ENCODE results near the gene LNX2. TPM values are rescaled to one million over a fixed set of nuclear protein-coding genes. Genes with fewer than 3 reads are reported as not detected.

Gene LNX2
- total RNA-seq, 2 experiments from 2014 or later: 6.8 to 9.7 TPM

DNA sequence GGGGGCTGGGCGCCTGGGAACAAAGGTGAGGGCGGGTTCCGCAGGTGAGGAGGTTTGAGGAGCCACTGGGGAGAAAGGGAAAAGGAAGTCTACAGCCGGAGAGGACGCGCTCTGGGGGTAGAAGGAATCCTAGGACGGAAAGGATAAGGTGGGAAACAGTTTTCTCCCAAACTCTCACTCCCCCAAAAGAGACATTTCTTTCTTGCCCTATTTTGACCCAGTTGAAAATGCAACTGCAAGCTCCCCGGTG lies 712 bp upstream of the LNX2 start:
- no TSS peak for BruUV-seq (replicated peaks)
- no peak for DNase-seq (ENCODE audit: low spot score)
- H3K4me1 ChIP-seq (ENCODE audit: insufficient read depth, low read length, poor library complexity, severe bottlenecking): peaks cover 36% of the 10 kb centered on the region
- peak overlapping the region; percentile 92 for H3K4me2 ChIP-seq (ENCODE audit: low read length)
- H3K36me3 ChIP-seq (ENCODE audit: insufficient read depth, low read length): peaks cover 36% of the 10 kb centered on the region
- intact Hi-C loops (cut with micrococcal nuclease; ENCODE audit: unreplicated experiment): loop anchor here (2.0 to 5.0 kb wide), 2 partner anchors 170 to 194 kb away; partner anchors contain the start of gene MTIF3
- peak overlapping the region; percentile 83 for H3K27ac ChIP-seq (ENCODE audit: low read depth, low read length, poor library complexity, severe bottlenecking)
- ChIA-PET CTCF (ENCODE audit: unreplicated experiment) (interaction anchor here (0.6 kb wide), 1 partner anchor 840 kb away, joined by 5 read pairs; no protein-coding TSS in a partner anchor), POLR2A (interaction anchor here (1.0 to 2.7 kb wide), 9 partner anchors 10 to 196 kb away, joined by 3 to 8 read pairs (median 5); partner anchors contain the start of gene GTF3A)
- H4K20me1 ChIP-seq (ENCODE audit: insufficient read depth, low read length): peaks cover 36% of the 10 kb centered on the region
- H2AFZ ChIP-seq (ENCODE audit: low read length): peak overlapping the region; percentile 82
- peak overlapping the region; percentile 88 for H3K4me3 ChIP-seq (ENCODE audit: low read depth, low read length, poor library complexity, severe bottlenecking)
- no peak for TF ChIP-seq EZH2phosphoT487 (IDR thresholded peaks at IDR 0.05; ENCODE audit: borderline replicate concordance, low read depth, low read length)
- TF ChIP-seq, protein P1, sequence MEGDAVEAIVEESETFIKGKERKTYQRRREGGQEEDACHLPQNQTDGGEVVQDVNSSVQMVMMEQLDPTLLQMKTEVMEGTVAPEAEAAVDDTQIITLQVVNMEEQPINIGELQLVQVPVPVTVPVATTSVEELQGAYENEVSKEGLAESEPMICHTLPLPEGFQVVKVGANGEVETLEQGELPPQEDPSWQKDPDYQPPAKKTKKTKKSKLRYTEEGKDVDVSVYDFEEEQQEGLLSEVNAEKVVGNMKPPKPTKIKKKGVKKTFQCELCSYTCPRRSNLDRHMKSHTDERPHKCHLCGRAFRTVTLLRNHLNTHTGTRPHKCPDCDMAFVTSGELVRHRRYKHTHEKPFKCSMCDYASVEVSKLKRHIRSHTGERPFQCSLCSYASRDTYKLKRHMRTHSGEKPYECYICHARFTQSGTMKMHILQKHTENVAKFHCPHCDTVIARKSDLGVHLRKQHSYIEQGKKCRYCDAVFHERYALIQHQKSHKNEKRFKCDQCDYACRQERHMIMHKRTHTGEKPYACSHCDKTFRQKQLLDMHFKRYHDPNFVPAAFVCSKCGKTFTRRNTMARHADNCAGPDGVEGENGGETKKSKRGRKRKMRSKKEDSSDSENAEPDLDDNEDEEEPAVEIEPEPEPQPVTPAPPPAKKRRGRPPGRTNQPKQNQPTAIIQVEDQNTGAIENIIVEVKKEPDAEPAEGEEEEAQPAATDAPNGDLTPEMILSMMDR (conservative IDR thresholded peaks at IDR 0.05; ENCODE audit: low read length): no peak
- no peaks in the 10 kb centered on the region for H3K9me2 ChIP-seq (ENCODE audit: insufficient read depth, low read length)
- no peaks in the 10 kb centered on the region for H3K9me3 ChIP-seq (ENCODE audit: low read length)
- peaks cover 66% of the 10 kb centered on the region for H3K79me2 ChIP-seq (ENCODE audit: insufficient read depth, low read depth, low read length)

DNA sequence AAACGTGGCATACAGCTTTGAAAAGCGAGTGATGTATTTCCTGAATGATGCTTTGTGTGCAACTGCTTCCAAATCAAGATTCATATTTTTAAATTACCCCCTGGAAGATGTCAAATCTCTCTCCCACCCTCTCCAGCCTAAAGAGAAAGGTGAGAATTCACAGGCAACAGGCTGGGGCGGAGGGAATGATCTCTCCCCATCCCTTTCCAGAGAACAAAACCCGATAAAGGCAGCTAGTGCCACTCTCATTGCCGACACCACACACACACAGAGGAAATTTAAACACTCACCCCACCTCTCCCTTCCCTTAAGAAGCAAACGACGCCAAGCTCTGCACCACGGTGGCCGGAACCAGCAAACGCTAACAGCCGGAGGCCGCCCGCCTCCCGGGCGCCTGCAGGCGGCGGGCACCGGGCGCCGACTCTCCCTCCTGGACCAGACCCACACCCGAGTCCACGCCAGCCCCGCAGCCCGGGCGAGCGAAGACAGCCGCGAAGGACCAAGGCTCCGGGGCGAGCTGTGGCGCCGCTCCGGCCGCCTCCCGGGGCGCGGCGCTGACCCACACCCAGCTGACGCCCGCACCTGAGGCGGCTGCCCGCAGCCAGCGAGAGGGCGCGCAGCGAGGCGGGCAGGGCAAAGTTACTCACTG lies 477 bp downstream of the LNX2 start:
- H3K4me2 ChIP-seq (ENCODE audit: low read length): peak overlapping the region; percentile 98
- H3K4me1 ChIP-seq (ENCODE audit: insufficient read depth, low read length, poor library complexity, severe bottlenecking): peaks cover 36% of the 10 kb centered on the region
- peak overlapping the region; percentile 82 for H2AFZ ChIP-seq (ENCODE audit: low read length)
- POLR2A ChIA-PET: interaction anchor here (0.6 to 2.7 kb wide), 10 partner anchors 12 to 195 kb away, joined by 3 to 7 read pairs (median 4); partner anchors contain the start of gene GTF3A
- H3K27ac ChIP-seq (ENCODE audit: low read depth, low read length, poor library complexity, severe bottlenecking): peak overlapping the region; percentile 51
- peaks cover 60% of the 10 kb centered on the region for H3K79me2 ChIP-seq (ENCODE audit: insufficient read depth, low read depth, low read length)
- CTCF ChIA-PET (ENCODE audit: unreplicated experiment): interaction anchor here (1.2 kb wide), 1 partner anchor 194 kb away, joined by 3 read pairs; no protein-coding TSS in a partner anchor
- no peaks in the 10 kb centered on the region for H3K9me2 ChIP-seq (ENCODE audit: insufficient read depth, low read length)
- peaks cover 36% of the 10 kb centered on the region for H4K20me1 ChIP-seq (ENCODE audit: insufficient read depth, low read length)
- peaks cover 3% of the 10 kb centered on the region; the same call in 1 of the 2 replicates for H3K9me3 ChIP-seq (ENCODE audit: low read length)
- TSS peak; percentile 59 for BruUV-seq (replicated peaks)
- intact Hi-C loops (cut with micrococcal nuclease; ENCODE audit: unreplicated experiment): loop anchor here (2.0 to 5.0 kb wide), 2 partner anchors 169 to 193 kb away; partner anchors contain the start of gene MTIF3
- peak; percentile 68 for DNase-seq (ENCODE audit: low spot score)
- no peak for TF ChIP-seq EZH2phosphoT487 (IDR thresholded peaks at IDR 0.05; ENCODE audit: borderline replicate concordance, low read depth, low read length)
- TF ChIP-seq, protein P1 (conservative IDR thresholded peaks at IDR 0.05; ENCODE audit: low read length): peak; percentile 43
- H3K4me3 ChIP-seq (ENCODE audit: low read depth, low read length, poor library complexity, severe bottlenecking): peak overlapping the region; percentile 88
- H3K36me3 ChIP-seq (ENCODE audit: insufficient read depth, low read length): peaks cover 26% of the 10 kb centered on the region

Data from OCI-LY7 (cell line).